BLaER1 treated with 17β-estradiol and CSF1 and Interleukin-3, amounts not matched to agents 10 nM and 100 nM (cell line): Measurements from ENCODE around the gene CCDC192.
A peak's percentile ranks its signal among the peaks of the same experiment; 100 is the strongest.

Experiments
- H3K27ac ChIP-seq, 11 experiments: shearing (Covaris generic); formaldehyde crosslinking; 2 replicates each; pipeline ENCODE4 v1.8.1; 2022
- H3K27me3 ChIP-seq, 11 experiments: shearing (Covaris generic); formaldehyde crosslinking; 2 replicates each; pipeline ENCODE4 v1.8.1; 2022
- H3K36me3 ChIP-seq, 11 experiments: shearing (Covaris generic); formaldehyde crosslinking; 2 replicates each; pipeline ENCODE4 v1.8.1; 2022
- H3K4me1 ChIP-seq, 10 experiments: shearing (Covaris generic); formaldehyde crosslinking; 2 replicates each; pipeline ENCODE4 v1.8.1; 2022
- H3K4me2 ChIP-seq, 11 experiments: shearing (Covaris generic); formaldehyde crosslinking; 2 replicates each; pipeline ENCODE4 v1.8.1; 2022
- H3K4me3 ChIP-seq, 10 experiments: shearing (Covaris generic); formaldehyde crosslinking; 2 replicates each; pipeline ENCODE4 v1.8.1; 2022
- H3K9ac ChIP-seq, 11 experiments: shearing (Covaris generic); formaldehyde crosslinking; 2 replicates each; pipeline ENCODE4 v1.8.1; 2022
- H3K9me3 ChIP-seq, 11 experiments: shearing (Covaris generic); formaldehyde crosslinking; replicated peaks in 1 of 11; 2 replicates each; pipeline ENCODE4 v1.8.1; 2022
- H4K20me1 ChIP-seq, 11 experiments: shearing (Covaris generic); formaldehyde crosslinking; 2 replicates each; pipeline ENCODE4 v1.8.1; 2022
- Cebpa-rat ChIP-seq, 11 experiments: shearing (Covaris generic); IDR thresholded peaks; 2 replicates each; pipeline ENCODE4 v1.8.1; 2022

The CCDC192 gene

GRCh38 chr5:127804886-127805426, 101.8 kb downstream of the CCDC192 start:
- no peaks in the 10 kb centered on the region for H3K4me1 ChIP-seq
- no peaks in the 10 kb centered on the region for H3K36me3 ChIP-seq
- no peak overlapping the region for H3K27ac ChIP-seq
- H3K9ac ChIP-seq = no peak overlapping the region
- no peak overlapping the region for H3K4me3 ChIP-seq
- no peak for TF ChIP-seq Cebpa-rat (IDR thresholded peaks at IDR 0.05)
- H3K4me2 ChIP-seq = no peak overlapping the region
- no peaks in the 10 kb centered on the region for H3K9me3 ChIP-seq
- H3K27me3 ChIP-seq = no peaks in the 10 kb centered on the region
- no peaks in the 10 kb centered on the region for H4K20me1 ChIP-seq

GRCh38 chr5:127805448-127805847, 102.3 kb downstream of the CCDC192 start:
- TF ChIP-seq Cebpa-rat (IDR thresholded peaks at IDR 0.05) = no peak
- no peak overlapping the region for H3K4me2 ChIP-seq

GRCh38 chr5:127806776-127807175, 103.6 kb downstream of the CCDC192 start:
- no peak overlapping the region for H3K27ac ChIP-seq
- no peaks in the 10 kb centered on the region for H3K27me3 ChIP-seq
- H3K4me2 ChIP-seq = no peak overlapping the region
- H3K4me1 ChIP-seq = peaks cover 0 to 12% (median 0%) of the 10 kb centered on the region in 10 experiments; a peak in 7 of 20 replicates
- no peaks in the 10 kb centered on the region for H3K9me3 ChIP-seq
- H3K9ac ChIP-seq = no peak overlapping the region
- H3K4me3 ChIP-seq = no peak overlapping the region
- no peak for TF ChIP-seq Cebpa-rat (IDR thresholded peaks at IDR 0.05)
- no peaks in the 10 kb centered on the region for H3K36me3 ChIP-seq
- H4K20me1 ChIP-seq = no peaks in the 10 kb centered on the region

More at GRCh38 chr5:127805448-127805847, 102.3 kb downstream of the CCDC192 start:
- Histone ChIP-seq H3K9me3 (no peaks in the 10 kb centered on the region), H3K27ac (no peak overlapping the region), H3K4me3 (no peak overlapping the region), H3K4me1 (no peaks in the 10 kb centered on the region), H4K20me1 (no peaks in the 10 kb centered on the region), H3K9ac (no peak overlapping the region), H3K36me3 (no peaks in the 10 kb centered on the region), H3K27me3 (no peaks in the 10 kb centered on the region)

GRCh38 chr5:127809533-127809932, 106.3 kb downstream of the CCDC192 start:
- Histone ChIP-seq H3K9ac (no peak overlapping the region), H3K27me3 (no peaks in the 10 kb centered on the region), H3K36me3 (no peaks in the 10 kb centered on the region), H3K4me3 (no peak overlapping the region), H3K27ac (no peak overlapping the region), H4K20me1 (no peaks in the 10 kb centered on the region), H3K9me3 (no peaks in the 10 kb centered on the region), H3K4me1 (peaks cover 0 to 12% (median 0%) of the 10 kb centered on the region in 10 experiments; a peak in 7 of 20 replicates), H3K4me2 (no peak overlapping the region)
- TF ChIP-seq Cebpa-rat (IDR thresholded peaks at IDR 0.05) = no peak

- TF ChIP-seq Cebpa-rat (IDR thresholded peaks at IDR 0.05) = no peak
Observed at GRCh38 chr5:127810017-127810416, 106.8 kb downstream of the CCDC192 start.

GRCh38 chr5:127810707-127811490, 107.7 kb downstream of the CCDC192 start:
- TF ChIP-seq Cebpa-rat (IDR thresholded peaks at IDR 0.05) = no peak
- Histone ChIP-seq H4K20me1 (no peaks in the 10 kb centered on the region), H3K4me2 (peak overlapping the region in 3 of 11 experiments; percentile 1 to 47 (median 13); a peak in 2 of 22 replicates), H3K9ac (no peak overlapping the region), H3K27me3 (no peaks in the 10 kb centered on the region), H3K27ac (peak overlapping the region in 2 of 11 experiments; percentile 23 to 26; a peak in 1 of 22 replicates), H3K36me3 (no peaks in the 10 kb centered on the region), H3K4me1 (peaks cover 0 to 12% (median 0%) of the 10 kb centered on the region in 10 experiments; a peak in 7 of 20 replicates), H3K4me3 (no peak overlapping the region), H3K9me3 (no peaks in the 10 kb centered on the region)

More at GRCh38 chr5:127810017-127810416, 106.8 kb downstream of the CCDC192 start:
- H3K4me2 ChIP-seq = no peak overlapping the region
- no peaks in the 10 kb centered on the region for H3K9me3 ChIP-seq
- no peaks in the 10 kb centered on the region for H3K36me3 ChIP-seq
- H3K9ac ChIP-seq = no peak overlapping the region
- H3K27ac ChIP-seq = no peak overlapping the region
- H3K27me3 ChIP-seq = no peaks in the 10 kb centered on the region
- no peak overlapping the region for H3K4me3 ChIP-seq
- H4K20me1 ChIP-seq = no peaks in the 10 kb centered on the region
- peaks cover 0 to 12% (median 0%) of the 10 kb centered on the region in 10 experiments; a peak in 7 of 20 replicates for H3K4me1 ChIP-seq

GRCh38 chr5:127812570-127812969, 109.4 kb downstream of the CCDC192 start:
- no peaks in the 10 kb centered on the region for H3K36me3 ChIP-seq
- H3K9me3 ChIP-seq = no peaks in the 10 kb centered on the region
- H3K4me3 ChIP-seq = no peak overlapping the region
- no peak overlapping the region for H3K27ac ChIP-seq
- H4K20me1 ChIP-seq = no peaks in the 10 kb centered on the region
- no peaks in the 10 kb centered on the region for H3K27me3 ChIP-seq
- H3K9ac ChIP-seq = no peak overlapping the region
- TF ChIP-seq Cebpa-rat (IDR thresholded peaks at IDR 0.05) = no peak
- H3K4me1 ChIP-seq = peaks cover 0 to 12% (median 0%) of the 10 kb centered on the region in 10 experiments; a peak in 7 of 20 replicates
- no peak overlapping the region for H3K4me2 ChIP-seq

- H3K36me3 ChIP-seq = no peaks in the 10 kb centered on the region
- no peak overlapping the region for H3K9ac ChIP-seq
- H3K9me3 ChIP-seq = no peaks in the 10 kb centered on the region
- no peak for TF ChIP-seq Cebpa-rat (IDR thresholded peaks at IDR 0.05)
- no peaks in the 10 kb centered on the region for H3K27me3 ChIP-seq
- H3K27ac ChIP-seq = no peak overlapping the region
- H3K4me1 ChIP-seq = peaks cover 0 to 12% (median 0%) of the 10 kb centered on the region in 10 experiments; a peak in 7 of 20 replicates
- no peak overlapping the region for H3K4me2 ChIP-seq
- H3K4me3 ChIP-seq = no peak overlapping the region
- no peaks in the 10 kb centered on the region for H4K20me1 ChIP-seq
Observed at GRCh38 chr5:127813633-127814587, 110.7 kb downstream of the CCDC192 start.

- Histone ChIP-seq H3K4me1 (peaks cover 0 to 12% (median 0%) of the 10 kb centered on the region in 10 experiments; a peak in 7 of 20 replicates), H3K27ac (no peak overlapping the region), H3K4me3 (no peak overlapping the region), H3K4me2 (no peak overlapping the region), H3K9ac (no peak overlapping the region), H4K20me1 (no peaks in the 10 kb centered on the region), H3K27me3 (no peaks in the 10 kb centered on the region), H3K9me3 (no peaks in the 10 kb centered on the region), H3K36me3 (no peaks in the 10 kb centered on the region)
- TF ChIP-seq Cebpa-rat (IDR thresholded peaks at IDR 0.05) = no peak
Observed at GRCh38 chr5:127814588-127814973, 111.4 kb downstream of the CCDC192 start.
